CD14-positive monocyte (primary cell): ENCODE results near the gene RASAL2. TPM values are rescaled to one million over a fixed set of nuclear protein-coding genes. Genes with fewer than 3 reads are reported as not detected.

Experiments used
- DNase-seq, 3 donors: peaks; one replicate each; pipeline ENCODE4 v3.0.0-alpha.2; 2011 to 2022
- H2AFZ ChIP-seq: 2 replicates; pipeline ENCODE4 v1.6.0; 2012; ENCODE audit warnings: mild to moderate bottlenecking, low read depth, low read length, inconsistent platforms; ENCODE audit not compliant: insufficient read depth, poor library complexity, severe bottlenecking
- H3K27ac ChIP-seq, 2 donors: 1 replicate in 1 of 2; 2 replicates in 1 of 2; pipeline ENCODE4 v1.5.1; 2012 to 2013; ENCODE audit warnings: low read length in 2 of 2, control low read depth in 1 of 2, inconsistent platforms in 1 of 2, low read depth in 1 of 2, mild to moderate bottlenecking in 1 of 2
- H3K27me3 ChIP-seq, 2 donors: one replicate each; pipeline versions ENCODE4 v1.6.0 to v1.6.1; 2011 to 2013; ENCODE audit warnings: low read length in 2 of 2; ENCODE audit not compliant: control insufficient read depth in 2 of 2, insufficient read depth in 2 of 2
- H3K36me3 ChIP-seq, 2 donors: replicated peaks in 1 of 2; 1 replicate in 1 of 2; 2 replicates in 1 of 2; pipeline versions ENCODE4 v1.5.1 to v1.6.1; 2012 to 2013; ENCODE audit warnings: low read length in 2 of 2, control low read depth in 1 of 2, inconsistent platforms in 1 of 2, mild to moderate bottlenecking in 1 of 2; ENCODE audit not compliant: insufficient read depth in 2 of 2, control insufficient read depth in 1 of 2
- H3K4me1 ChIP-seq, 2 donors: 1 replicate in 1 of 2; 2 replicates in 1 of 2; pipeline versions ENCODE4 v1.5.1 to v1.6.1; 2012 to 2013; ENCODE audit warnings: low read length in 2 of 2, control low read depth in 1 of 2, inconsistent platforms in 1 of 2, mild to moderate bottlenecking in 1 of 2, moderate library complexity in 1 of 2; ENCODE audit not compliant: insufficient read depth in 2 of 2, control insufficient read depth in 1 of 2
- H3K4me2 ChIP-seq: replicated peaks from 2 replicates; pipeline ENCODE3; 2012; ENCODE audit warnings: low read length, moderate library complexity, mild to moderate bottlenecking; ENCODE audit not compliant: poor library complexity, severe bottlenecking; ENCODE audit errors: extremely low read depth
- H3K4me3 ChIP-seq, 3 experiments: fragments of 200-600 bp in 1 of 3; sonication (generic) in 1 of 3; replicated peaks in 1 of 3; 1 replicate in 2 of 3; 2 replicates in 1 of 3; pipeline ENCODE4 v1.5.1; 2011 to 2013; ENCODE audit warnings: low read length in 3 of 3, mild to moderate bottlenecking in 3 of 3, control low read depth in 2 of 3, low read depth in 2 of 3, inconsistent platforms in 1 of 3, moderate library complexity in 1 of 3
- H3K79me2 ChIP-seq: 2 replicates; pipeline ENCODE4 v1.6.0; 2012; ENCODE audit warnings: mild to moderate bottlenecking, control low read depth, inconsistent platforms, low read length, moderate library complexity; ENCODE audit not compliant: insufficient read depth
- H3K9ac ChIP-seq: 2 replicates; pipeline ENCODE4 v1.6.0; 2017; ENCODE audit warnings: low read length, mild to moderate bottlenecking; ENCODE audit not compliant: insufficient read depth, poor library complexity, severe bottlenecking
- H3K9me3 ChIP-seq, 2 donors: replicated peaks in 1 of 2; 1 replicate in 1 of 2; 2 replicates in 1 of 2; pipeline versions ENCODE4 v1.5.1 to v1.6.1; 2012 to 2013; ENCODE audit warnings: low read length in 2 of 2, control low read depth in 1 of 2; ENCODE audit not compliant: control insufficient read depth in 1 of 2, insufficient read depth in 1 of 2
- H4K20me1 ChIP-seq: 2 replicates; pipeline ENCODE4 v1.6.0; 2012; ENCODE audit warnings: mild to moderate bottlenecking, low read length, control low read depth, moderate library complexity; ENCODE audit not compliant: insufficient read depth
- H3K27ac Mint-ChIP-seq, 7 donors: one replicate each; pipeline ENCODE4 v1.8.0; 2020; ENCODE audit warnings: mild to moderate bottlenecking in 7 of 7, mixed read lengths in 7 of 7, moderate library complexity in 6 of 7, inconsistent platforms in 2 of 7
- H3K27me3 Mint-ChIP-seq, 3 donors: one replicate each; pipeline ENCODE4 v1.8.0; 2021 to 2022; ENCODE audit warnings: low read depth in 3 of 3, mild to moderate bottlenecking in 3 of 3, mixed read lengths in 3 of 3, moderate library complexity in 3 of 3, inconsistent platforms in 1 of 3
- H3K36me3 Mint-ChIP-seq, 2 donors: one replicate each; pipeline ENCODE4 v1.8.0; 2020; ENCODE audit warnings: mixed read lengths in 2 of 2, inconsistent platforms in 1 of 2, mild to moderate bottlenecking in 1 of 2
- H3K4me1 Mint-ChIP-seq: one replicate; pipeline ENCODE4 v1.8.0; 2020; ENCODE audit warnings: mild to moderate bottlenecking, mixed read lengths
- H3K4me3 Mint-ChIP-seq, 2 donors: one replicate each; pipeline ENCODE4 v1.8.0; 2020; ENCODE audit warnings: mild to moderate bottlenecking in 2 of 2, mixed read lengths in 2 of 2, moderate library complexity in 1 of 2
- H3K9me3 Mint-ChIP-seq, 7 donors: one replicate each; pipeline ENCODE4 v1.8.0; 2020 to 2022; ENCODE audit warnings: mixed read lengths in 7 of 7, mild to moderate bottlenecking in 6 of 7, moderate library complexity in 6 of 7, inconsistent platforms in 2 of 7
- WGBS: methylation state at CpG from one replicate; pipeline ENCODE4 v1.1.5; 2013; ENCODE audit warnings: missing lambda C conversion rate; ENCODE audit not compliant: insufficient coverage; 5-methylcytosine and 5-hydroxymethylcytosine counted together
- intact Hi-C, 2 donors: fragments of 100-400 bp; cut with micrococcal nuclease; formaldehyde crosslinking; loops; one replicate each; pipeline versions ENCODE4 v1.15.0 to v1.15.1; 2023
- polyA plus RNA-seq, 3 donors: library from polyadenylated mRNA; depleted of rRNA in 1 of 3; unstranded in 2 of 3; stranded (reverse) in 1 of 3; fragments of 300-500 nt in 2 of 3; fragments of >200 nt in 1 of 3; fragmentation: Illumina TruSeq in 2 of 3; gene quantifications; 1 replicate in 2 of 3; 2 replicates in 1 of 3; pipeline ENCODE4 v1.2.3, GENCODE V29; 2012 to 2021
- TF ChIP-seq, protein P1 (sequence below): fragments of 200-600 bp; IDR thresholded peaks from one replicate; pipeline ENCODE4 v1.8.0; 2022; ENCODE audit warnings: antibody characterized with exemption, mild to moderate bottlenecking

The RASAL2 gene
- polyA plus RNA-seq, 3 donors = 0.15 to 1.00 (median 0.63) TPM

GRCh38 chr1:178137238-178137637, 43.3 kb downstream of the RASAL2 start:
- Histone ChIP-seq H4K20me1 (no peaks in the 10 kb centered on the region), H2AFZ (no peak overlapping the region), H3K4me1 (peaks cover 15% of the 10 kb centered on the region in 2 donors), H3K27ac (no peak overlapping the region), H3K79me2 (no peaks in the 10 kb centered on the region), H3K36me3 (no peaks in the 10 kb centered on the region), H3K4me2 (no peak overlapping the region), H3K9me3 (no peaks in the 10 kb centered on the region), H3K4me3 (no peak overlapping the region), H3K9ac (no peak overlapping the region), H3K27me3 (no peaks in the 10 kb centered on the region)
- peaks cover 2 to 6% (median 3%) of the 10 kb centered on the region in 7 donors for H3K9me3 Mint-ChIP-seq
- no peak overlapping the region for H3K4me3 Mint-ChIP-seq
- peaks cover 20% of the 10 kb centered on the region for H3K4me1 Mint-ChIP-seq
- no peaks in the 10 kb centered on the region for H3K27me3 Mint-ChIP-seq
- intact Hi-C loops = no loop called here
- 0% methylated on average over 1 of the region's 2 CpGs for WGBS
- TF ChIP-seq, protein P1, sequence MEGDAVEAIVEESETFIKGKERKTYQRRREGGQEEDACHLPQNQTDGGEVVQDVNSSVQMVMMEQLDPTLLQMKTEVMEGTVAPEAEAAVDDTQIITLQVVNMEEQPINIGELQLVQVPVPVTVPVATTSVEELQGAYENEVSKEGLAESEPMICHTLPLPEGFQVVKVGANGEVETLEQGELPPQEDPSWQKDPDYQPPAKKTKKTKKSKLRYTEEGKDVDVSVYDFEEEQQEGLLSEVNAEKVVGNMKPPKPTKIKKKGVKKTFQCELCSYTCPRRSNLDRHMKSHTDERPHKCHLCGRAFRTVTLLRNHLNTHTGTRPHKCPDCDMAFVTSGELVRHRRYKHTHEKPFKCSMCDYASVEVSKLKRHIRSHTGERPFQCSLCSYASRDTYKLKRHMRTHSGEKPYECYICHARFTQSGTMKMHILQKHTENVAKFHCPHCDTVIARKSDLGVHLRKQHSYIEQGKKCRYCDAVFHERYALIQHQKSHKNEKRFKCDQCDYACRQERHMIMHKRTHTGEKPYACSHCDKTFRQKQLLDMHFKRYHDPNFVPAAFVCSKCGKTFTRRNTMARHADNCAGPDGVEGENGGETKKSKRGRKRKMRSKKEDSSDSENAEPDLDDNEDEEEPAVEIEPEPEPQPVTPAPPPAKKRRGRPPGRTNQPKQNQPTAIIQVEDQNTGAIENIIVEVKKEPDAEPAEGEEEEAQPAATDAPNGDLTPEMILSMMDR = no peak
- peaks cover 0 to 6% of the 10 kb centered on the region in 2 donors for H3K36me3 Mint-ChIP-seq
- no peak for DNase-seq
- no peak overlapping the region for H3K27ac Mint-ChIP-seq

- Histone ChIP-seq H3K9me3 (no peaks in the 10 kb centered on the region), H3K4me1 (no peaks in the 10 kb centered on the region), H3K36me3 (no peaks in the 10 kb centered on the region), H3K9ac (no peak overlapping the region), H3K27me3 (no peaks in the 10 kb centered on the region), H3K79me2 (no peaks in the 10 kb centered on the region), H3K4me3 (no peak overlapping the region), H2AFZ (no peak overlapping the region), H4K20me1 (no peaks in the 10 kb centered on the region), H3K4me2 (no peak overlapping the region), H3K27ac (no peak overlapping the region)
- DNase-seq = no peak
- TF ChIP-seq, protein P1 = no peak
- Mint-ChIP-seq H3K4me1 (peaks cover 4% of the 10 kb centered on the region), H3K36me3 (peaks cover 0 to 4% of the 10 kb centered on the region in 2 donors), H3K27ac (no peak overlapping the region), H3K27me3 (peaks cover 0 to 2% (median 1%) of the 10 kb centered on the region in 3 donors), H3K4me3 (no peak overlapping the region), H3K9me3 (peaks cover 0 to 6% (median 0%) of the 10 kb centered on the region in 7 donors)
- intact Hi-C loops = no loop called here
- 83% methylated on average over 1 of the region's 4 CpGs for WGBS
These were observed 48.9 kb downstream of the RASAL2 start for GRCh38 chr1:178142806-178143205.
